Liver (tissue), 9 donors: ENCODE data around the gene D2HGDH. TPM values are rescaled to one million over a fixed set of nuclear protein-coding genes. Genes with fewer than 3 reads are reported as not detected.

Experiments
- DNase-seq: peaks from one replicate; pipeline ENCODE4 v3.0.0-alpha.2; 2017; ENCODE audit warnings: low spot score
- H3K27ac ChIP-seq, 2 donors: one replicate each; pipeline ENCODE4 v1.7.0; 2013; ENCODE audit warnings: inconsistent platforms in 2 of 2, low read length in 2 of 2, control low read depth in 1 of 2, low read depth in 1 of 2, mild to moderate bottlenecking in 1 of 2
- H3K27me3 ChIP-seq, 4 donors: one replicate each; pipeline versions ENCODE4 v1.6.1 to v1.7.0; 2013; ENCODE audit warnings: low read length in 3 of 4, inconsistent platforms in 1 of 4, mild to moderate bottlenecking in 1 of 4, moderate library complexity in 1 of 4; ENCODE audit not compliant: control insufficient read depth in 4 of 4, insufficient read depth in 4 of 4
- H3K36me3 ChIP-seq, 4 donors: one replicate each; pipeline versions ENCODE4 v1.6.1 to v1.7.0; 2013; ENCODE audit warnings: low read length in 3 of 4, mild to moderate bottlenecking in 3 of 4, low read depth in 1 of 4, moderate library complexity in 1 of 4; ENCODE audit not compliant: control insufficient read depth in 4 of 4, insufficient read depth in 3 of 4
- H3K4me1 ChIP-seq, 4 donors: one replicate each; pipeline versions ENCODE4 v1.6.1 to v1.7.0; 2013; ENCODE audit warnings: low read length in 3 of 4, mild to moderate bottlenecking in 3 of 4, moderate library complexity in 1 of 4; ENCODE audit not compliant: control insufficient read depth in 4 of 4, insufficient read depth in 4 of 4
- H3K4me3 ChIP-seq, 3 donors: one replicate each; pipeline versions ENCODE4 v1.6.1 to v1.7.0; 2013; ENCODE audit warnings: low read length in 3 of 3, control low read depth in 1 of 3, low read depth in 1 of 3, mild to moderate bottlenecking in 1 of 3
- H3K9ac ChIP-seq, 2 donors: one replicate each; pipeline ENCODE4 v1.7.0; 2013; ENCODE audit warnings: low read length in 2 of 2, mild to moderate bottlenecking in 2 of 2, moderate library complexity in 2 of 2, control low read depth in 1 of 2, low read depth in 1 of 2
- H3K9me3 ChIP-seq, 4 donors: one replicate each; pipeline versions ENCODE4 v1.6.1 to v1.7.0; 2013; ENCODE audit warnings: low read length in 3 of 4; ENCODE audit not compliant: control insufficient read depth in 4 of 4
- EGR1 ChIP-seq, 2 donors: IDR thresholded peaks; 2 replicates each; pipeline ENCODE4 v1.6.1; 2016 to 2018; ENCODE audit warnings: antibody characterized with exemption in 2 of 2, low read depth in 2 of 2
- FOXA1 ChIP-seq: IDR thresholded peaks from 2 replicates; pipeline ENCODE4 v1.6.1; 2016; ENCODE audit warnings: antibody characterized with exemption
- FOXA2 ChIP-seq: IDR thresholded peaks from 2 replicates; pipeline ENCODE4 v1.6.1; 2016; ENCODE audit warnings: antibody characterized with exemption
- GABPA ChIP-seq, 2 donors: IDR thresholded peaks in 1 of 2; conservative IDR thresholded peaks in 1 of 2; 2 replicates each; pipeline ENCODE4 v1.6.1; 2016; ENCODE audit warnings: antibody characterized with exemption in 2 of 2, mild to moderate bottlenecking in 1 of 2, moderate library complexity in 1 of 2
- HNF4A ChIP-seq, 2 donors: conservative IDR thresholded peaks; 2 replicates each; pipeline ENCODE4 v1.6.1; 2016; ENCODE audit warnings: antibody characterized with exemption in 2 of 2, mild to moderate bottlenecking in 2 of 2
- HNF4G ChIP-seq: IDR thresholded peaks from 2 replicates; pipeline ENCODE4 v1.6.1; 2016; ENCODE audit warnings: antibody characterized with exemption
- RXRA ChIP-seq, 2 donors: IDR thresholded peaks; 2 replicates each; pipeline ENCODE4 v1.6.1; 2017 to 2018; ENCODE audit warnings: antibody characterized with exemption in 2 of 2, mild to moderate bottlenecking in 1 of 2
- SP1 ChIP-seq: IDR thresholded peaks from 2 replicates; pipeline ENCODE4 v1.6.1; 2018; ENCODE audit warnings: antibody characterized with exemption, mild to moderate bottlenecking
- TAF1 ChIP-seq: conservative IDR thresholded peaks from 2 replicates; pipeline ENCODE4 v1.6.1; 2016; ENCODE audit warnings: antibody characterized with exemption, mild to moderate bottlenecking
- YY1 ChIP-seq: IDR thresholded peaks from 2 replicates; pipeline ENCODE4 v1.6.1; 2016; ENCODE audit warnings: antibody characterized with exemption, mild to moderate bottlenecking
- WGBS: extraction: QIAGEN DNeasy Blood & Tissue Kit; methylation state at CpG from one replicate; pipeline ENCODE4 v1.1.7; 2013; 5-methylcytosine and 5-hydroxymethylcytosine counted together
- polyA plus RNA-seq, 2 donors: library from polyadenylated mRNA; stranded (reverse) in 1 of 2; unstranded in 1 of 2; fragments of 200-250 nt in 1 of 2; fragments of >200 nt in 1 of 2; fragmentation: Nextera tagmentation in 1 of 2; extraction: Ambion mirVana in 1 of 2; gene quantifications; one replicate each; pipeline versions ENCODE4 v1.2.1 to v1.2.3, GENCODE V29; 2013 to 2015
- total RNA-seq, 2 donors: library from RNA; depleted of rRNA; stranded (reverse); fragments of >200 nt; gene quantifications; one replicate each; pipeline ENCODE4 v1.2.3, GENCODE V29; 2014
- TF ChIP-seq, protein P1 (sequence below): IDR thresholded peaks from 2 replicates; pipeline ENCODE4 v1.6.1; 2016; ENCODE audit warnings: antibody characterized with exemption
- TF ChIP-seq, protein P2 (sequence below): fragments of 150-350 bp; IDR thresholded peaks from 2 replicates; pipeline ENCODE4 v1.5.1; 2017; ENCODE audit warnings: improper control_type of control experiment, low read depth, low read length; ENCODE audit not compliant: missing input control
- TF ChIP-seq, protein P3 (sequence below): IDR thresholded peaks from 2 replicates; pipeline ENCODE4 v1.6.1; 2016; ENCODE audit warnings: antibody characterized with exemption, mild to moderate bottlenecking
- donor health status: healthy.
- donor health status: healthy.
- donor health status: healthy.
- donor health status: healthy.
- donor health status: healthy.

Gene D2HGDH
- total and polyA plus RNA-seq, 4 donors: 6.4 to 25.0 (median 13.5) TPM

DNA sequence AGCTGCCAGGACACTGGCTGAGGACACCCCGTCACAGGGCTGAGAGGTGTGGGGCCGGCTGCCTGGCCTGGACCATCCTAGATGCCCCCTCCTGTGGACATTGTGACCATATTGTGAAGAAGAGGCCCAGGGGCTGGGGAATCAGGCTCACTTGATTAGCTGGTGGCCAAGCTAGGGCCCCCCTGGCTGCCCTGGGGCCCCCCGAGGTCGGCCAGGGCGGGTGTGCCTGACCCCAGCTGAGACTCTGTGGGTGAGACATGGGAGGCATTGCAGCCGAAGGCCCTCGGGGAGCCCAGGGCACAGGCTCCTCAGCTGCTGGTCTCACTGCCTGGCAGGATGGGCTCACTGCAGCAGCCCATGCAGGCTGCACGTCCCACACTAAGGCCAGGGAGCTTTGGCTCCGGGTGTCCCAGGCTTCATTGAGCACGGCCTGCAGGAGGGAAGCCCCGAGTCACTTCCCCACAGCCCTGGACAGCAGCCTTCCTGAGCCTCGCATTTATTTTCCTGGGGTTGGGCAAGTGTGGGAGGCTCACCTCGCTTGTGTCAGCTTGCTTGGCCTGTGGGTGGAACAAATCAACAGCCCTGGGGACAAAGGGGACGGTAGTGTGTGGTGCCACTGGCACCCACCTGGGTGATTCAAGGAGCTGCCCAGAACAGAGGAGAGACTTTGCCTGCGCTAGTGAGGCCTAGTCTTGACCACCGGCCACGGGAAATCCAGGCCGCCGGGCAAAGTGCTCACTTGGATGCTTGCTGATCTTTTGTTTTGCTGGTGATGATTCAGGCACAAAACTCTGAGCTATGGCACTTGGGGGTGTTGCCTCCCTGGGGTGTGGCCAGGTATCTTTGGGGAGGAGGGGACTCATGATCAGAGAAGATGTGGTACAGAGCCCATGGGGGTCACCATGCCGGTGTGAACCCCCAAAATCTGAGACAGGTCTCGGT lies 43.5 kb downstream of the D2HGDH start:
- Histone ChIP-seq H3K4me3 (no peak overlapping the region), H3K27me3 (no peaks in the 10 kb centered on the region), H3K9me3 (no peaks in the 10 kb centered on the region), H3K9ac (no peak overlapping the region), H3K27ac (no peak overlapping the region), H3K36me3 (no peaks in the 10 kb centered on the region), H3K4me1 (peaks cover 2 to 34% (median 27%) of the 10 kb centered on the region in 4 donors)
- WGBS: 81% methylated on average over 21 of the region's 21 CpGs
- DNase-seq: peak; percentile 28
- TF ChIP-seq HNF4G (no peak), TAF1 (no peak), YY1 (no peak), HNF4A (conservative IDR thresholded peaks at IDR 0.05) (no peak)
- TF ChIP-seq, protein P1, sequence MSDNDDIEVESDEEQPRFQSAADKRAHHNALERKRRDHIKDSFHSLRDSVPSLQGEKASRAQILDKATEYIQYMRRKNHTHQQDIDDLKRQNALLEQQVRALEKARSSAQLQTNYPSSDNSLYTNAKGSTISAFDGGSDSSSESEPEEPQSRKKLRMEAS: no peak
- TF ChIP-seq, protein P2, sequence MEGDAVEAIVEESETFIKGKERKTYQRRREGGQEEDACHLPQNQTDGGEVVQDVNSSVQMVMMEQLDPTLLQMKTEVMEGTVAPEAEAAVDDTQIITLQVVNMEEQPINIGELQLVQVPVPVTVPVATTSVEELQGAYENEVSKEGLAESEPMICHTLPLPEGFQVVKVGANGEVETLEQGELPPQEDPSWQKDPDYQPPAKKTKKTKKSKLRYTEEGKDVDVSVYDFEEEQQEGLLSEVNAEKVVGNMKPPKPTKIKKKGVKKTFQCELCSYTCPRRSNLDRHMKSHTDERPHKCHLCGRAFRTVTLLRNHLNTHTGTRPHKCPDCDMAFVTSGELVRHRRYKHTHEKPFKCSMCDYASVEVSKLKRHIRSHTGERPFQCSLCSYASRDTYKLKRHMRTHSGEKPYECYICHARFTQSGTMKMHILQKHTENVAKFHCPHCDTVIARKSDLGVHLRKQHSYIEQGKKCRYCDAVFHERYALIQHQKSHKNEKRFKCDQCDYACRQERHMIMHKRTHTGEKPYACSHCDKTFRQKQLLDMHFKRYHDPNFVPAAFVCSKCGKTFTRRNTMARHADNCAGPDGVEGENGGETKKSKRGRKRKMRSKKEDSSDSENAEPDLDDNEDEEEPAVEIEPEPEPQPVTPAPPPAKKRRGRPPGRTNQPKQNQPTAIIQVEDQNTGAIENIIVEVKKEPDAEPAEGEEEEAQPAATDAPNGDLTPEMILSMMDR: no peak
- TF ChIP-seq, protein P3, sequence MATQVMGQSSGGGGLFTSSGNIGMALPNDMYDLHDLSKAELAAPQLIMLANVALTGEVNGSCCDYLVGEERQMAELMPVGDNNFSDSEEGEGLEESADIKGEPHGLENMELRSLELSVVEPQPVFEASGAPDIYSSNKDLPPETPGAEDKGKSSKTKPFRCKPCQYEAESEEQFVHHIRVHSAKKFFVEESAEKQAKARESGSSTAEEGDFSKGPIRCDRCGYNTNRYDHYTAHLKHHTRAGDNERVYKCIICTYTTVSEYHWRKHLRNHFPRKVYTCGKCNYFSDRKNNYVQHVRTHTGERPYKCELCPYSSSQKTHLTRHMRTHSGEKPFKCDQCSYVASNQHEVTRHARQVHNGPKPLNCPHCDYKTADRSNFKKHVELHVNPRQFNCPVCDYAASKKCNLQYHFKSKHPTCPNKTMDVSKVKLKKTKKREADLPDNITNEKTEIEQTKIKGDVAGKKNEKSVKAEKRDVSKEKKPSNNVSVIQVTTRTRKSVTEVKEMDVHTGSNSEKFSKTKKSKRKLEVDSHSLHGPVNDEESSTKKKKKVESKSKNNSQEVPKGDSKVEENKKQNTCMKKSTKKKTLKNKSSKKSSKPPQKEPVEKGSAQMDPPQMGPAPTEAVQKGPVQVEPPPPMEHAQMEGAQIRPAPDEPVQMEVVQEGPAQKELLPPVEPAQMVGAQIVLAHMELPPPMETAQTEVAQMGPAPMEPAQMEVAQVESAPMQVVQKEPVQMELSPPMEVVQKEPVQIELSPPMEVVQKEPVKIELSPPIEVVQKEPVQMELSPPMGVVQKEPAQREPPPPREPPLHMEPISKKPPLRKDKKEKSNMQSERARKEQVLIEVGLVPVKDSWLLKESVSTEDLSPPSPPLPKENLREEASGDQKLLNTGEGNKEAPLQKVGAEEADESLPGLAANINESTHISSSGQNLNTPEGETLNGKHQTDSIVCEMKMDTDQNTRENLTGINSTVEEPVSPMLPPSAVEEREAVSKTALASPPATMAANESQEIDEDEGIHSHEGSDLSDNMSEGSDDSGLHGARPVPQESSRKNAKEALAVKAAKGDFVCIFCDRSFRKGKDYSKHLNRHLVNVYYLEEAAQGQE: no peak

DNA sequence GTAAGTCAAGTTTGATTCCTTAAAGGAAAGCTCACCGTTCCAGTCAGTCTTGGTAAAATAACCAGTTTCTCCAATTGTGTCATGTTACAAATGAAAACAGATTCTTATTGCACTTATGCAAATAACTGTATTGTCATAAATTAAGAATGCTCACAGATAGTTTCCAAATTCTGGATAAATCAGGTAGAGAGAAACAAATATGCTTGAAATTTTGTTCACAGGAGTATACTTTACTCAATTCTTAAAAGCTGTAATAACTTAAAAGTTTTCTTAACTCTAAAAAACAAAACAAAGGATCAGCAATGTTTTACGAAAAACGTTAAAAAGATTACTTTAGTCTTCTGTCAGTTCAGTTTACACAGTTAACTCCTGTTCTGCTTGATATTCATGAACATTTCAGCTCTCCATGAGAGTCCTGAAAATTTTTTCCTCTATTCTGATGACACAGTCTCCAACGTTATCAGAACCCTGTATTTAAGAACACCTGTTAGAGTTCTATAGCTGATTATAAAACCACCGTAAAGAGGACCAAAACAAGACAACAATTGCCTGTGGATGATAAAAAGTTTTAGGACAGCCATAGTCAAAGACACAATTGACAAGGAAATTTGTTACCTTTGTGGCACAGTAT lies 46.6 kb downstream of the D2HGDH start:
- Histone ChIP-seq H3K27me3 (no peaks in the 10 kb centered on the region), H3K36me3 (no peaks in the 10 kb centered on the region), H3K9me3 (no peaks in the 10 kb centered on the region), H3K4me3 (no peak overlapping the region), H3K27ac (no peak overlapping the region), H3K4me1 (peaks cover 0 to 8% (median 6%) of the 10 kb centered on the region in 4 donors), H3K9ac (no peak overlapping the region)
- no peak for TF ChIP-seq FOXA1
- TF ChIP-seq EGR1 (IDR thresholded peaks at IDR 0.05; ENCODE audit: low read depth in 2 of 2): no peak
- no peak for TF ChIP-seq FOXA2
- no peak for TF ChIP-seq YY1
- TF ChIP-seq TAF1: no peak
- no peak for TF ChIP-seq GABPA (IDR thresholded peaks at IDR 0.05 in 1 of 2, conservative IDR thresholded peaks at IDR 0.05 in 1 of 2)
- TF ChIP-seq, protein P2: no peak
- no peak for TF ChIP-seq RXRA (IDR thresholded peaks at IDR 0.05)
- TF ChIP-seq SP1: no peak
- no peak for TF ChIP-seq HNF4G
- DNase-seq: no peak
- whole genome bisulfite sequencing: 71% methylated on average over 5 of the region's 5 CpGs
